SU-DHL-6 (cell line): ENCODE measurements around the gene MRPL36.

Experiments
- EZH2phosphoT487 ChIP-seq: fragments of 200-600 bp; sonication (generic), shearing (Covaris generic); conservative IDR thresholded peaks from 2 replicates; pipeline ENCODE4 v1.6.1; 2018; ENCODE audit warnings: mild to moderate bottlenecking, antibody characterized with exemption, low read length, moderate library complexity, mixed read lengths
- TF ChIP-seq, protein P1 (sequence below): fragments of 200-600 bp; sonication (generic); IDR thresholded peaks from one replicate; pipeline ENCODE4 v1.5.1; 2017; ENCODE audit warnings: antibody characterized with exemption, mild to moderate bottlenecking, low read length, moderate library complexity; ENCODE audit not compliant: insufficient read depth, poor library complexity, severe bottlenecking

DNA sequence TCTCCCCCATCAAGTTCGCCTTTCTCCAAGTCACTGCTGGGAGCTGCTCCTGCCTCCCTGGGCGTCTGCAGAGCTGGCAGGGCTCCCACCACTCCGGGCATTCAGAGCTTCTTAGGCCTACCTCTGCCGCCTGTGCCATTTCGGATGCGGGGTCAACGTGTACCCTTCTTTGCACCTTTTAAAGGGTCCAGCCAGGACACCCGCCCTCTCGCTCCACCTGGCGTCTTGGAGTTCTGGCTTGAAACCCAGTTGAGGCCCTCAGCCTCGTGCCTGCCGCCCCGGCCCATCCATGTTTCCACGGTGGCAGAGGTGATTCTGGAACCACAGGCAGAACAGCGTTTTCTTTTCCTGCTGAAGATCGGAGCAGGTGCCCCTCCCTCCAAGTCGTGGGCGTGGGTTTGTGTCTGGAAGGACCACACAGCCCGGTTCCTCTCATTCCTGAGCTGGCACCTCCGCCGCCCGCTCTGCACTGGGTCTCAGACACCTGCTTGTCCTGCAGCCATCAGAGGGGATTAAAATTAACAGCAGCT, 34.5 kb upstream of the MRPL36 start:
- TF ChIP-seq, protein P1, sequence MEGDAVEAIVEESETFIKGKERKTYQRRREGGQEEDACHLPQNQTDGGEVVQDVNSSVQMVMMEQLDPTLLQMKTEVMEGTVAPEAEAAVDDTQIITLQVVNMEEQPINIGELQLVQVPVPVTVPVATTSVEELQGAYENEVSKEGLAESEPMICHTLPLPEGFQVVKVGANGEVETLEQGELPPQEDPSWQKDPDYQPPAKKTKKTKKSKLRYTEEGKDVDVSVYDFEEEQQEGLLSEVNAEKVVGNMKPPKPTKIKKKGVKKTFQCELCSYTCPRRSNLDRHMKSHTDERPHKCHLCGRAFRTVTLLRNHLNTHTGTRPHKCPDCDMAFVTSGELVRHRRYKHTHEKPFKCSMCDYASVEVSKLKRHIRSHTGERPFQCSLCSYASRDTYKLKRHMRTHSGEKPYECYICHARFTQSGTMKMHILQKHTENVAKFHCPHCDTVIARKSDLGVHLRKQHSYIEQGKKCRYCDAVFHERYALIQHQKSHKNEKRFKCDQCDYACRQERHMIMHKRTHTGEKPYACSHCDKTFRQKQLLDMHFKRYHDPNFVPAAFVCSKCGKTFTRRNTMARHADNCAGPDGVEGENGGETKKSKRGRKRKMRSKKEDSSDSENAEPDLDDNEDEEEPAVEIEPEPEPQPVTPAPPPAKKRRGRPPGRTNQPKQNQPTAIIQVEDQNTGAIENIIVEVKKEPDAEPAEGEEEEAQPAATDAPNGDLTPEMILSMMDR = no peak
- TF ChIP-seq EZH2phosphoT487 = no peak
